ENCODE results near the gene GSDMA.

DNA sequence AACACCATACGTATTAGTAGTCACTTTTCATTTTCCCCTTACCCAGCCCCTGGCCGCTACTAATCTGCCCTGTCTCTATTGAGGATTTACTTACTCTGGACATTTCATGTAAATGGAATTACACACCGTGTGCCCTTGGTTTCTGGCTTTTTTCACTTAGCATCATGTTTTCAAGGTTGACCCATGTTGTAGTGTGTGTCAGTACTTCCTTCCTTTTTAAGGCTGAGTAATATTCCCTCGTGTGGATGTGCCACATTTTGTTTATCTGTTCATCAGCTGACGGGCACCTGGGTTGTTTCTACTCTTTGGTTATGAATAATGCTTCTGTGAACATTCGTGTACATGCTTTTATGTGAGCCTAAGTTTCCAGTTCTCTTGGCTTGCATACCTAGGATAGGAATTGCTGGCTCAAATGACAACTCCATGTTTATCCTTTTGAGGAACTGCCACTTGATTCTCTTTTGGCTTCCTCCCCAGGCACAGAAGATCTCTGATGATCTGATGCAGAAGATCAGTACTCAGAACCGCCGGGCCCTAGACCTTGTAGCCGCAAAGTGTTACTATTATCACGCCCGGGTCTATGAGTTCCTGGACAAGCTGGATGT lies 25.5 kb downstream of the GSDMA start:
- TF ChIP-seq CTCF (IDR thresholded peaks at IDR 0.05) (no peak), POLR2A (IDR thresholded peaks at IDR 0.05) (no peak)
